Renal pelvis (tissue), 4 donors: ENCODE results near the gene KIFC3. TPM values are rescaled to one million over a fixed set of nuclear protein-coding genes. Genes with fewer than 3 reads are reported as not detected.
"Not testable (repeated sequence)": the region's sequence is repeated elsewhere in the genome, so short reads cannot be mapped to it uniquely, and the experiment has no call there.

Experiments used
- DNase-seq: peaks from one replicate; pipeline ENCODE4 v3.0.0-alpha.2; 2013
- polyA plus RNA-seq, 3 donors: library from polyadenylated mRNA; unstranded; fragments of 120-200 nt; gene quantifications; one replicate each; pipeline ENCODE4 v1.2.1, GENCODE V29; 2013; ENCODE audit not compliant: insufficient read length in 3 of 3

The KIFC3 gene
- polyA plus RNA-seq, 3 donors: 62.7 to 92.2 (median 91.4) TPM

GRCh38 chr16:57727610-57728009 is 74.7 kb downstream of the KIFC3 start:
- DNase-seq: no peak

GRCh38 chr16:57726433-57726947 is 75.8 kb downstream of the KIFC3 start:
- DNase-seq: no peak

- DNase-seq: no peak
Measured at GRCh38 chr16:57725976-57726375, 76.3 kb downstream of the KIFC3 start.

- no peak for DNase-seq
Measured at GRCh38 chr16:57725554-57725953, 76.7 kb downstream of the KIFC3 start.

GRCh38 chr16:57725151-57725550 is 77.1 kb downstream of the KIFC3 start:
- no peak for DNase-seq

- DNase-seq: no peak
Measured at GRCh38 chr16:57724531-57724930, 77.8 kb downstream of the KIFC3 start.

- DNase-seq: no peak
Measured at GRCh38 chr16:57723170-57723569, 79.1 kb downstream of the KIFC3 start.

- DNase-seq: no peak
Measured at GRCh38 chr16:57722651-57723050, 79.6 kb downstream of the KIFC3 start.

- no peak for DNase-seq
Measured at GRCh38 chr16:57722210-57722499, 80.1 kb downstream of the KIFC3 start.

GRCh38 chr16:57721356-57722209 is 80.7 kb downstream of the KIFC3 start:
- DNase-seq: peak; percentile 27

- DNase-seq: no peak
Measured at GRCh38 chr16:57720142-57720575, 82.1 kb downstream of the KIFC3 start.

- no peak for DNase-seq
Measured at GRCh38 chr16:57714047-57714446, 88.2 kb downstream of the KIFC3 start.

- no peak for DNase-seq
Measured at GRCh38 chr16:57713596-57713995, 88.7 kb downstream of the KIFC3 start.

GRCh38 chr16:57712569-57712968 is 89.7 kb downstream of the KIFC3 start:
- DNase-seq: not testable (repeated sequence)

GRCh38 chr16:57711993-57712392 is 90.3 kb downstream of the KIFC3 start:
- no peak for DNase-seq

GRCh38 chr16:57711346-57711745 is 90.9 kb downstream of the KIFC3 start:
- DNase-seq: no peak

GRCh38 chr16:57709663-57710062 is 92.6 kb downstream of the KIFC3 start:
- DNase-seq: no peak

Other genes with a start within 250 kb of the KIFC3 start
- gene ADGRG1, start 173.9 kb downstream of the KIFC3 start, polyA plus RNA-seq: 10 to 100 TPM; 72.4 to 84.0 (median 79.6) TPM
- under 1 TPM in 2 of 3 donors, not detected in 1; 0.24 to 0.51 TPM for gene ADGRG3, start 134.2 kb downstream of the KIFC3 start, polyA plus RNA-seq
- gene DRC7, start 107.7 kb downstream of the KIFC3 start, polyA plus RNA-seq: 1 to 10 TPM; 3.3 to 7.8 (median 3.9) TPM
- 10 to 100 TPM; 25.4 to 26.5 (median 25.6) TPM for gene KATNB1, start 66.7 kb downstream of the KIFC3 start, polyA plus RNA-seq
- under 1 TPM in 2 of 3 donors, not detected in 1; 0.09 to 0.11 TPM for gene CNGB1, start 168.6 kb upstream of the KIFC3 start, polyA plus RNA-seq
- gene ZNF319, start 198.2 kb upstream of the KIFC3 start, polyA plus RNA-seq: 10 to 100 TPM; 11.3 to 13.2 (median 12.6) TPM
- 10 to 100 TPM; 23.5 to 25.4 (median 25.3) TPM for gene USB1, start 198.9 kb upstream of the KIFC3 start, polyA plus RNA-seq
- gene MMP15, start 223.3 kb upstream of the KIFC3 start, polyA plus RNA-seq: 10 to 100 TPM; 14.7 to 20.3 (median 18.4) TPM